ENCODE measurements around the gene JPT1.

Gene JPT1, protein sequence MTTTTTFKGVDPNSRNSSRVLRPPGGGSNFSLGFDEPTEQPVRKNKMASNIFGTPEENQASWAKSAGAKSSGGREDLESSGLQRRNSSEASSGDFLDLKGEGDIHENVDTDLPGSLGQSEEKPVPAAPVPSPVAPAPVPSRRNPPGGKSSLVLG

DNA sequence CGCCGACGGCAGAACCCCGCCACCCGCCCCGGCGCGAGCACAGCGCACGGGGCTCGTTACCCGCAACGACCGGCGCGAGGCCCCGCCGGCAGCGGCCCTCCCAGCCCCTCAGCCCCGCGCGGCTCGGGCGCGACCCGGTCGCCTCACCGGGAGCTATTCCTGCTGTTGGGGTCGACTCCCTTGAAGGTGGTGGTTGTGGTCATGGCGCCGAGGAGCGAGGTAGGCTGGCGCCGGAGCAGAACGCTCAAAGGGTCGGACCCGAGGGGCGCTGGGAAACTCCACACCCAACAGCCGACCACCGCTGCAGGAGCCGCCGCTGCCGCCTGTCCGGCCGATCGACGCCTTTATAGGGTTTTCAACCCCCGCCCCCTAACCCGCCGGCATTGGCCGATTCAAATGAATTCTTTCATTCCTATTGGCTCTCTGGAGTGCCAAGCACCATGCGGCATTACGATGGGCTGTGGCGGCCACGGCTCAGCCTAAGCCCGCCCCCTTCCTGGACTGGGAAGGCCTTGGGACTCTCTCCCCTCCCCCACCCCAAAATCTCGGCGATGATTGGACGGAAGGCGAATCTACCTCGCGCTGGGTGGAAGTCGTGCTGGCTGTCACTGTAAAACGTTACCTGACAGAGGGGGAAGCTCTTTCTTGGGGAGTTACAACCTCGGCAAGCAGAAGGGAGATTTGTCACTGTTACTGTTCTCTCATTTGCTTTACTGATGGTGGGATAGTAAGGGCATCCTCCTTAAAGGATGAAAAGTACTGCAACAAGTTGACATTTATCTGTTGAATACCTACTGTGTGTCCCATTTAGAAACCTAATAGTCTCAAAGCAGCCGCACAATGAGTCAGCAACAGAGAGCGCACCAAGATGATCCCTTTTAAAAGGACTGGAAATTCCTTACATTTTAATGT is at the start of gene JPT1:
Gene JPT1 (minus strand): TSS at position 318 of the 912 bp plus-strand sequence. CDS start 115 bp downstream, at position 203.
- no peaks in the 10 kb centered on the region for H3K9me3 ChIP-seq (ENCODE audit: control insufficient read depth, insufficient read depth, low read length)
- H3K27ac ChIP-seq (ENCODE audit: low read depth, low read length): peak within 1 kb of the TSS; percentile 94
- H3K4me1 ChIP-seq (ENCODE audit: control insufficient read depth, insufficient read depth, low read length): peaks cover 17% of the 10 kb centered on the region
- peak within 1 kb of the TSS; percentile 94 for H3K9ac ChIP-seq (ENCODE audit: low read depth, low read length)
- H3K27me3 ChIP-seq (ENCODE audit: control insufficient read depth, insufficient read depth, low read length): no peaks in the 10 kb centered on the region
- H3K4me3 ChIP-seq (ENCODE audit: low read depth, low read length): peak within 1 kb of the TSS; percentile 73
- H3K36me3 ChIP-seq (ENCODE audit: control insufficient read depth, insufficient read depth, low read length): peaks cover 6% of the 10 kb centered on the region; the same call in 1 of the 2 replicates

DNA sequence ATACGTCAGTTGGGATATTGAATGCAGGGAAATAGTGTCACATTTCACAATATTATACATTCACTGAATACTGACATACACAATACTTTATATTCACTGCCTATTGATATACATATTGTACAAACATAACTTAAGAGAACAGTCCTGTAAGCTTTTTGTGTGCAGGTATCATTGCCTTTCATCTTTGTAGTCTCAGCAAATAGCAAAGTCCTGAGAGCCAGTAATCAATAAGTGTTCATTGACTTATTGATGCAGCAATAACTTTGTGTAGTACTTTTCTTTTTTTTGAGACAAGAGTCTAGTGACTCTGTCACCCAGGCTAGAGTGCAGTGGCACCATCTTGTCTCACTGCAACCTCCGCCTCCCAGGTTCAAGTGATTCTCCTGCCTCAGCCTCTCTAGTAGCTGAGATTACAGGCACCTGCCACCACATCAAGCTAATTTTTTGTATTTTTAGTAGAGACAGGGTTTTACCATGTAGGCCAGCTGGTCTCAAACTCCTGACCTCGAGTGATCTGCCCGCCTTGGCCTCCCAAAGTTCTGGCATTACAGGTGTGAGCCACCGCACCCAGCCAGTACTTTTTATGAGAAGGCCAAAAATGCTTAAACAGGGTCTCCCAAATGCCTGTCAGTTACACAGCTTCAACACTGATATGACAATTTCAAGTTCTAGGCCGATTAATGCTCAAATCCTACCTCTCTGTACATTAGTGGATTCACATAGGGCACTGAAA is 45.7 kb upstream of the JPT1 start:
- Histone ChIP-seq H3K27me3 (ENCODE audit: control insufficient read depth, insufficient read depth, low read length) (no peaks in the 10 kb centered on the region), H3K27ac (ENCODE audit: low read depth, low read length) (no peak overlapping the region), H3K9ac (ENCODE audit: low read depth, low read length) (no peak overlapping the region), H3K9me3 (ENCODE audit: control insufficient read depth, insufficient read depth, low read length) (no peaks in the 10 kb centered on the region), H3K4me3 (ENCODE audit: low read depth, low read length) (no peak overlapping the region), H3K4me1 (ENCODE audit: control insufficient read depth, insufficient read depth, low read length) (no peaks in the 10 kb centered on the region), H3K36me3 (ENCODE audit: control insufficient read depth, insufficient read depth, low read length) (no peaks in the 10 kb centered on the region)

DNA sequence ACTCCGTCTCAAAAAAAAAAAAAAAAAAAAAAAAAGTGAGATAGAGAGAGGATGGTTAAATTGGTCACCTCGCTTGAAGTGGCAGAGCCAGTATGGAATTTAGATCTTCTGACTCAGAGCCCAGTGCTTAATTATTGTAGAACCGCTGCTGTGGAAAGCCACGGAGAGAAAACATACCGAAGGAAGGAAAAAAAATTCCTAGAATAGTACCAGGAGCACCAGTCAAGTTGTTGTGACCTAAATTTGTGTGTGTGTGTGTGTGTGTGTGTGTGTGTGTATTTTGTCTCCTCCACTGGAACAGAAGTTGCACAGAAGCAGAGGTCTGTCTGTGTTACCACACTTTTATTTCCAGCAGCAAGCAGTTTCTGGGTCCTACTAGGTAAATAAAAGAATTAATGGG is 40.6 kb upstream of the JPT1 start:
- H3K4me1 ChIP-seq (ENCODE audit: control insufficient read depth, insufficient read depth, low read length): no peaks in the 10 kb centered on the region
- no peaks in the 10 kb centered on the region for H3K9me3 ChIP-seq (ENCODE audit: control insufficient read depth, insufficient read depth, low read length)
- no peak overlapping the region for H3K9ac ChIP-seq (ENCODE audit: low read depth, low read length)
- no peak overlapping the region for H3K27ac ChIP-seq (ENCODE audit: low read depth, low read length)
- H3K27me3 ChIP-seq (ENCODE audit: control insufficient read depth, insufficient read depth, low read length): no peaks in the 10 kb centered on the region
- no peaks in the 10 kb centered on the region for H3K36me3 ChIP-seq (ENCODE audit: control insufficient read depth, insufficient read depth, low read length)
- H3K4me3 ChIP-seq (ENCODE audit: low read depth, low read length): no peak overlapping the region

DNA sequence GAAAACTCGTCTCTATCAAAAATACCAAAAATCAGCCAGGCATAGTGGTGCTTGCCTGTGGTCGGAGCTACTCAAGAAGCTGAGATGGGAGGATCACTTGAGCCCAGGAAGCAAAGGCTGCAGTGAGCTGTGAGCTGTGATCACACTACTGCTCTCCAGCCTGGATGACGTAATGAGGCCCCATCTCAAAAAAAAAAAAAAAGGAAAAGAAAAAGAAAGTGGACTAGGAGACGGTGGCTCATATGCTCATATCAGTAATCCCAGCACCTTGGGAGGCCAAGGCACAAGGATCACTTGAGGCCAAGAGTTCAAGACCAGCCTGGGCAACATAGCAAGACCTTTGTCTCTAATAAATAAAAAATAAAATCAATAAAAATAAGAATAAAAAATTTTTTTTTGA is 37.3 kb upstream of the JPT1 start:
- Histone ChIP-seq H3K9ac (ENCODE audit: low read depth, low read length) (no peak overlapping the region), H3K4me1 (ENCODE audit: control insufficient read depth, insufficient read depth, low read length) (no peaks in the 10 kb centered on the region), H3K9me3 (ENCODE audit: control insufficient read depth, insufficient read depth, low read length) (no peaks in the 10 kb centered on the region), H3K27ac (ENCODE audit: low read depth, low read length) (no peak overlapping the region), H3K36me3 (ENCODE audit: control insufficient read depth, insufficient read depth, low read length) (no peaks in the 10 kb centered on the region), H3K27me3 (ENCODE audit: control insufficient read depth, insufficient read depth, low read length) (no peaks in the 10 kb centered on the region), H3K4me3 (ENCODE audit: low read depth, low read length) (no peak overlapping the region)

DNA sequence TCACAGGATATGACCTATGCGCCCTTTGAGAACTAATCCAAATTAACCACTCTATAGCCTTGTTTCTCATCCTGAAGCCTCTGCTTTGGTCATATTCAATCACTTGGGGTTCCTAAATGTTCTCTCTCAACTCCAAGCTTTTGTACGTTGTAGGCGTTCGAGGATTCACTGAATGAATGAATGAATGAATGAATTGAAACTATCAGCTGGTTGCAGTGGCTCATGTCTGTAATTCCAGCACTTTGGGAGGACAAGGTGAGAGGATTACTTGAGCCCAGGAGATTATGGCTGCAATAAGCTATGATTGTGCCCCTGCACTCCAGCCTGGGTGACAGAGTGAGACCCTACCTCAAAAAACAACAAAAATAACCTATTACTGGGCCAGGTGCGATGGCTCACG is 34.3 kb upstream of the JPT1 start:
- Histone ChIP-seq H3K27me3 (ENCODE audit: control insufficient read depth, insufficient read depth, low read length) (no peaks in the 10 kb centered on the region), H3K9me3 (ENCODE audit: control insufficient read depth, insufficient read depth, low read length) (no peaks in the 10 kb centered on the region), H3K27ac (ENCODE audit: low read depth, low read length) (no peak overlapping the region), H3K4me3 (ENCODE audit: low read depth, low read length) (no peak overlapping the region), H3K36me3 (ENCODE audit: control insufficient read depth, insufficient read depth, low read length) (no peaks in the 10 kb centered on the region), H3K9ac (ENCODE audit: low read depth, low read length) (no peak overlapping the region), H3K4me1 (ENCODE audit: control insufficient read depth, insufficient read depth, low read length) (no peaks in the 10 kb centered on the region)

DNA sequence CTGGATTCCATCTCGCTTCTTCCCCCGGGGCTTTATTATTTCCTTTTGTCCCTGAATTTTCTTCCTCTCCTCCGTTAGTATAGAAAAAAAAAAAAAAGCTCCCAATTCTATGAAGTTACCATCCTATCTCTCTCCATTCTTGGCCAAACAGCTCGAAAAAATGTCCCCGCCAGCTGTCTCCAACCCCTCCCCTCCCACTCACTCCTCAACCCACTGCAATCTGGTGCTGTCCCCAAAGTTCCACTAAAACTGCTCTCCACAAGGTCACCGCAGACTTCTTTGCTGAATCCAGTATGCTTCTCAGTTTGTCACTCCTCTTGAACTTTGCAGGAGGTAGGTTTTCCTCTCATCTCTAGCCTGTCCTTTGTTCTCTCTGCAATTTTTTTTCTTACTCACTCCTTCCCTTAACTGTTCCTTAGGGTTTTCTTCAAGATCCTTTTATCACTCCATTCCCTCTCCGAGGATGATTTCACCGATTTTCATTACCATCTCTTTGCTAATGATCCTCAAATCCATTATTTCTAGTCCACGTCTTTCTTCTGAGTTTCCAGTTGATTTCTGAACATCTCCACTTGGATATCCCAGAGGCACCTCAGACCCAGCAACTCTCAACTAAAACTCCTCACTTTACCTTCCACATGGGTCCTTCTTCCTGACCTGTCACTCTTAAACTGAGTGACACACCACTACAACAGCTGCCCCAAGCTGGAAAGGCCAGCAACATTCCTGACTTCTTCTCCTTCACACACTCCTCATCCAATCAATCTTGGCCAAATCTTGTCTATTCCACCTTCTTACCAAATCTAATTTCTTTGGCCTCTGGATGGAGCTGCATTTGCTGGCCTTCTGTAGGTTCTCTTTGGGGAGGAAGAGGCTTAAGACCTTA is 29.9 kb upstream of the JPT1 start:
- H3K4me1 ChIP-seq (ENCODE audit: control insufficient read depth, insufficient read depth, low read length): peaks cover 10% of the 10 kb centered on the region
- H3K27ac ChIP-seq (ENCODE audit: low read depth, low read length): no peak overlapping the region
- H3K27me3 ChIP-seq (ENCODE audit: control insufficient read depth, insufficient read depth, low read length): no peaks in the 10 kb centered on the region
- no peak overlapping the region for H3K9ac ChIP-seq (ENCODE audit: low read depth, low read length)
- no peak overlapping the region for H3K4me3 ChIP-seq (ENCODE audit: low read depth, low read length)
- peaks cover 20% of the 10 kb centered on the region for H3K36me3 ChIP-seq (ENCODE audit: control insufficient read depth, insufficient read depth, low read length)
- H3K9me3 ChIP-seq (ENCODE audit: control insufficient read depth, insufficient read depth, low read length): no peaks in the 10 kb centered on the region

DNA sequence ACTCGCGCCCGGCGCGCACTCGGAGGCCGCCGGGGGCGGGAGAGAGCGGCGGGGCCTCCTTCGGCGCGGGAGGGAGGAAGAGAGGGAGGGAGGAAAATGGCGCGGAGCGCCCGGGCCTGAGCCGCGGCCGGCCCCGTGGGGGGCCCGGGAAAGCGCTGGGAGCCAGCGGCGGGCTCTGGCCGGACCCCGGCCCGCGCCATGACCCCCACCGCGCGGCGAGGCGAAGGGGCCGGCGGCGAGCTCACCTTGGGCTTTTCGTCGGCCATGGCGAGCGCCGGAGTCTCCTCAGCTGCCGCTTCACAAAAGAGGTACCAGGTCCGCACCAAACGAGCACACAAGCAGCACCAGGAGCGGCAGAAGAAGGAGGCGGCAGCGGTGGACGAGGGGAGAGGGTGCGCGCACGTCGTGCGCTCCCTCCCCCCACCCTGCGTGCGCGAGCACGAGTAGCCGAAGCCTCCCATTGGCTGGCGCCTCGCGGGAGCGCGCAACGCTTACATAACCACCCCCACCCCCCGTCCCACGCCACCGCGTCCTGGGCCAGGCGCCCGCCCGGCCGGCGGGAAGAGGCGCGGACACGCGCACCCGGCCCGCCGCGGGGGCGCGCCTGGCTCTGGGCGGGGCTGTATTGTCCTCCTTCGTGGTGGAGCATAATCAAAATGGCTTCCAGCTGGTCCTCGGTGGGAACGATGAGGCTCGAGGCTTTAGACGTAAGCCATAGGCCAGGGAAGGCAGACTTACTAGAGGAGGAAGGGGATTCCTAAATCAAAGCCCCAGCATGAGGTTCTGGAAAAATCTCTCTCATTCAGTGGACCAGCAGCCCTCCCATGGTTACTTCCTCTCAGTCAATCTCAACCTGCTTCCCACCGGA is 28.5 kb upstream of the JPT1 start, which contains the start of gene SUMO2:
Gene SUMO2 (minus strand): TSS at position 391 of the 868 bp plus-strand sequence. CDS start 125 bp downstream, at position 266.
- Histone ChIP-seq H3K4me3 (ENCODE audit: low read depth, low read length) (peak within 1 kb of the TSS; percentile 91), H3K4me1 (ENCODE audit: control insufficient read depth, insufficient read depth, low read length) (peaks cover 10% of the 10 kb centered on the region), H3K9me3 (ENCODE audit: control insufficient read depth, insufficient read depth, low read length) (no peaks in the 10 kb centered on the region), H3K27ac (ENCODE audit: low read depth, low read length) (peak within 1 kb of the TSS; percentile 98), H3K9ac (ENCODE audit: low read depth, low read length) (peak within 1 kb of the TSS; percentile 99), H3K36me3 (ENCODE audit: control insufficient read depth, insufficient read depth, low read length) (peaks cover 32% of the 10 kb centered on the region), H3K27me3 (ENCODE audit: control insufficient read depth, insufficient read depth, low read length) (no peaks in the 10 kb centered on the region)

DNA sequence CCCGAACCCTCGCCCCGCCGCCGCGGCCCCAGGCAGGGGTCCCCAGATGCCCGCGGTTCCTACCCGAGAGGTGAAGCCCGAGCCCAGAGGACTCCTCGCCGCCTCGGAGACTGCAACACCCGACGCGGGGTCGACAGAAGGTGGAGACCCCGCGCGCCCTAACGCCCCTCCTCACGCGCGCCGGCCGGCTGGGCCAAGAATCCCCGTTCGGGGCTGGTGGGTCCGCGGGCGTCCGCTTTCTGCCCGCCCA is 27.9 kb upstream of the JPT1 start:
- Histone ChIP-seq H3K9me3 (ENCODE audit: control insufficient read depth, insufficient read depth, low read length) (no peaks in the 10 kb centered on the region), H3K27ac (ENCODE audit: low read depth, low read length) (peak overlapping the region; percentile 98), H3K4me3 (ENCODE audit: low read depth, low read length) (peak overlapping the region; percentile 91), H3K9ac (ENCODE audit: low read depth, low read length) (peak overlapping the region; percentile 99), H3K27me3 (ENCODE audit: control insufficient read depth, insufficient read depth, low read length) (no peaks in the 10 kb centered on the region), H3K4me1 (ENCODE audit: control insufficient read depth, insufficient read depth, low read length) (peaks cover 10% of the 10 kb centered on the region), H3K36me3 (ENCODE audit: control insufficient read depth, insufficient read depth, low read length) (peaks cover 37% of the 10 kb centered on the region)

DNA sequence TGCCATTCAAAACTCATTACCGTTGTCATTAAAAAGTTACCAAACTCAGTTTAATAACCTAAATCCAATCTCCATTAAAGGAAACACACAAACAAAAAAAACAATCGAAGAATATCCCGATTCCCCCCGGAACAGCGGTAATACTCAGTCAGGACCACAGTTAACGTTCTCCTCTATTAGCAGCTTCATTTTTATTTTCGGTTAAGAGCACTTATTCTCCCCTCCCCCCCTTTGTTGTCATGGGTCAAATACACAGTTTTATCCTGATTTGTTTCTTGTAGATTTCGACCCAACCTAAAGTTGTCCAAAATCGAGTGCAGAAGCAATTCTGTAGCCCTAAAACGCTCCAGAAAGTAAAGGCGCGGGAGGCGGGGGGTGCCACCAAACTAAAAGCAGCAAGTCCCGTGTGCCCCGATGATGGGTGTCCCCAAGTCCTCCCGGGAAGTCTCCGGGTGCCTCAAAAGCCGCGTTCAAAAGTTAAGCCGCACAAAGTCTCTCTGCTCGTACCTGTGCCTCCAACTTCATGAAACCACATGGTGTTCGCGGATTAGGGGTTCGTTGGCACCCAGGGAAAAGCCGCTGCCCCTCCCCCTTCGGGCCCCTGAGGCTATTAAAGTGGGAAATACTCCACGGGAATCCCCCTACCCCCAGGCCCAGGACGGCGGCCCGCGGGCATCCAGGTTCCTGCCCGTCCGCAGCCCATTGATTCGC is 27.5 kb upstream of the JPT1 start:
- peak overlapping the region; percentile 91 for H3K4me3 ChIP-seq (ENCODE audit: low read depth, low read length)
- no peaks in the 10 kb centered on the region for H3K9me3 ChIP-seq (ENCODE audit: control insufficient read depth, insufficient read depth, low read length)
- peak overlapping the region; percentile 99 for H3K9ac ChIP-seq (ENCODE audit: low read depth, low read length)
- H3K27ac ChIP-seq (ENCODE audit: low read depth, low read length): peak overlapping the region; percentile 98
- H3K27me3 ChIP-seq (ENCODE audit: control insufficient read depth, insufficient read depth, low read length): no peaks in the 10 kb centered on the region
- H3K4me1 ChIP-seq (ENCODE audit: control insufficient read depth, insufficient read depth, low read length): peaks cover 10% of the 10 kb centered on the region
- peaks cover 42% of the 10 kb centered on the region for H3K36me3 ChIP-seq (ENCODE audit: control insufficient read depth, insufficient read depth, low read length)

Data from HUES48 (cell line).